Nephron (organoid): ENCODE measurements around the gene RNU5B-1.

Experiments used
- H3K27ac Mint-ChIP-seq, 3 experiments: 2 replicates each; pipeline ENCODE4 v1.8.0; 2020; ENCODE audit warnings: mixed read lengths in 3 of 3, mild to moderate bottlenecking in 2 of 3, moderate library complexity in 1 of 3
- H3K27me3 Mint-ChIP-seq: 2 replicates; pipeline ENCODE4 v1.8.0; 2021; ENCODE audit warnings: low read depth, mild to moderate bottlenecking, moderate library complexity, mixed read lengths
- H3K36me3 Mint-ChIP-seq: 2 replicates; pipeline ENCODE4 v1.8.0; 2020; ENCODE audit warnings: low read depth, mixed read lengths
- H3K4me1 Mint-ChIP-seq: 2 replicates; pipeline ENCODE4 v1.8.0; 2020; ENCODE audit warnings: mixed read lengths
- H3K4me3 Mint-ChIP-seq, 3 experiments: 2 replicates each; pipeline ENCODE4 v1.8.0; 2020; ENCODE audit warnings: mild to moderate bottlenecking in 3 of 3, mixed read lengths in 3 of 3, moderate library complexity in 2 of 3
- H3K9me3 Mint-ChIP-seq: 2 replicates; pipeline ENCODE4 v1.8.0; 2020; ENCODE audit warnings: mixed read lengths
- TF ChIP-seq, protein P1 (sequence below), 3 experiments: fragments of 200-600 bp; sonication (generic); IDR thresholded peaks; one replicate each; pipeline ENCODE4 v1.5.0; 2021; ENCODE audit warnings: antibody characterized with exemption in 3 of 3; ENCODE audit not compliant: unreplicated experiment in 3 of 3

The RNU5B-1 gene

DNA sequence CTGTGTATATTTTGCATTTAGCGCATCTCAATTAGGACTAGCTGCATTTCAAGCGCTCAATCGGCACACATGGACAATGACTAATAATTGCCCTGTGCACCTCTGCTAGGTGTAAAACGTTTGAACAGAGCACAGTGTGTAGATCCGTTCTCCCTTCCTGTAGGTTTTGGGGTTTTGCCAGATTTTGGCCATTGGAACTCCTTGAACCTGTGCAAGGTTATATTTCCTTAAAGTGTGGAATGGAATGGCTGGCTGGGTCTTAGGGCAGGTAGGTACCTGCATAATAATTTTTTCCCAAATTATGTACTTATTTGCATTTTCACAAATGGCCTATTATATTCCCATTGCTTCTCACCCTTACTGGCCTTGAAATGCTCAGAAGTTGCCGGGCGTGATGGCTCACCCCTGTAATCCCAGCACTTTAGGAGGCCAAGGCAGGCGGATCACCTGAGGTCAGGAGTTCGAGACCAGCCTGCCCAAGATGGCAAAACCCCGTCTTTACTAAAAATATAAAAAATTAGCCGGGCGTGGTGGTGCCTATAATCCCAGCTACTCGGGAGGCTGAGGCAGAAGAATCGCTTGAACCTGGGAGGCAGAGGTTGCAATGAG, 777 bp downstream of the RNU5B-1 start:
- no peaks in the 10 kb centered on the region for H3K27me3 Mint-ChIP-seq
- H3K36me3 Mint-ChIP-seq: no peaks in the 10 kb centered on the region
- TF ChIP-seq, protein P1, sequence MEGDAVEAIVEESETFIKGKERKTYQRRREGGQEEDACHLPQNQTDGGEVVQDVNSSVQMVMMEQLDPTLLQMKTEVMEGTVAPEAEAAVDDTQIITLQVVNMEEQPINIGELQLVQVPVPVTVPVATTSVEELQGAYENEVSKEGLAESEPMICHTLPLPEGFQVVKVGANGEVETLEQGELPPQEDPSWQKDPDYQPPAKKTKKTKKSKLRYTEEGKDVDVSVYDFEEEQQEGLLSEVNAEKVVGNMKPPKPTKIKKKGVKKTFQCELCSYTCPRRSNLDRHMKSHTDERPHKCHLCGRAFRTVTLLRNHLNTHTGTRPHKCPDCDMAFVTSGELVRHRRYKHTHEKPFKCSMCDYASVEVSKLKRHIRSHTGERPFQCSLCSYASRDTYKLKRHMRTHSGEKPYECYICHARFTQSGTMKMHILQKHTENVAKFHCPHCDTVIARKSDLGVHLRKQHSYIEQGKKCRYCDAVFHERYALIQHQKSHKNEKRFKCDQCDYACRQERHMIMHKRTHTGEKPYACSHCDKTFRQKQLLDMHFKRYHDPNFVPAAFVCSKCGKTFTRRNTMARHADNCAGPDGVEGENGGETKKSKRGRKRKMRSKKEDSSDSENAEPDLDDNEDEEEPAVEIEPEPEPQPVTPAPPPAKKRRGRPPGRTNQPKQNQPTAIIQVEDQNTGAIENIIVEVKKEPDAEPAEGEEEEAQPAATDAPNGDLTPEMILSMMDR (IDR thresholded peaks at IDR 0.05; ENCODE audit: unreplicated experiment in 3 of 3): no peak
- H3K4me3 Mint-ChIP-seq: peak overlapping the region; percentile 87 to 94 (median 90)
- H3K9me3 Mint-ChIP-seq: no peaks in the 10 kb centered on the region
- peak overlapping the region; percentile 100 for H3K27ac Mint-ChIP-seq
- peaks cover 43% of the 10 kb centered on the region for H3K4me1 Mint-ChIP-seq

DNA sequence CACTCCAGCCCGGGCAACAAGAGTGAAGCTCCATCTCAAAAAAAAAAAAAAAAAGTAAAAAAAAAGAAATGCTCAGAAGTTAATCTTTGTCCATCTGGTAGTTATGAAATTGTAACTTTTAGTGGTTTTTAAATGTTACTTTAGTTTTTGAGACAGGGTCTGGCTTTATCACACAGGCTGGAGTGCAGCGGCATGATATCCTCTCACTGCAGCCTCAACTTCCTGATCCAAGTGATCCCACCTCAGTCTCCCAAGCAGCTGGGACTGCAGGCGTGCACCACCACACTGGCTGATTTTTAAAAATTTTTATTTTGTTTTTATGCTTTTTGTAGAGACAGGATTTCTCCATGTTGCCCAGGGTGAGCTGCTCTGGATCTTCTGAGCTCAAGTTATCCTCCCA, 1.3 kb downstream of the RNU5B-1 start:
- no peak overlapping the region for H3K4me3 Mint-ChIP-seq
- TF ChIP-seq, protein P1 (IDR thresholded peaks at IDR 0.05; ENCODE audit: unreplicated experiment in 3 of 3): no peak
- H3K27ac Mint-ChIP-seq: peak overlapping the region in 2 of 3 experiments; percentile 26 to 84
- no peaks in the 10 kb centered on the region for H3K36me3 Mint-ChIP-seq
- H3K27me3 Mint-ChIP-seq: no peaks in the 10 kb centered on the region
- H3K4me1 Mint-ChIP-seq: peaks cover 40% of the 10 kb centered on the region
- no peaks in the 10 kb centered on the region for H3K9me3 Mint-ChIP-seq

- no peaks in the 10 kb centered on the region for H3K27me3 Mint-ChIP-seq
- TF ChIP-seq, protein P1 (IDR thresholded peaks at IDR 0.05; ENCODE audit: unreplicated experiment in 3 of 3): no peak
- H3K9me3 Mint-ChIP-seq: no peaks in the 10 kb centered on the region
- H3K36me3 Mint-ChIP-seq: no peaks in the 10 kb centered on the region
- peaks cover 40% of the 10 kb centered on the region for H3K4me1 Mint-ChIP-seq
- peak overlapping the region; percentile 26 to 84 (median 79) for H3K27ac Mint-ChIP-seq
- no peak overlapping the region for H3K4me3 Mint-ChIP-seq
Measured at GRCh38 chr15:65306551-65306950, 2.1 kb downstream of the RNU5B-1 start.

GRCh38 chr15:65307978-65308377, 3.5 kb downstream of the RNU5B-1 start:
- Mint-ChIP-seq H3K4me3 (no peak overlapping the region), H3K4me1 (peaks cover 46% of the 10 kb centered on the region)

DNA sequence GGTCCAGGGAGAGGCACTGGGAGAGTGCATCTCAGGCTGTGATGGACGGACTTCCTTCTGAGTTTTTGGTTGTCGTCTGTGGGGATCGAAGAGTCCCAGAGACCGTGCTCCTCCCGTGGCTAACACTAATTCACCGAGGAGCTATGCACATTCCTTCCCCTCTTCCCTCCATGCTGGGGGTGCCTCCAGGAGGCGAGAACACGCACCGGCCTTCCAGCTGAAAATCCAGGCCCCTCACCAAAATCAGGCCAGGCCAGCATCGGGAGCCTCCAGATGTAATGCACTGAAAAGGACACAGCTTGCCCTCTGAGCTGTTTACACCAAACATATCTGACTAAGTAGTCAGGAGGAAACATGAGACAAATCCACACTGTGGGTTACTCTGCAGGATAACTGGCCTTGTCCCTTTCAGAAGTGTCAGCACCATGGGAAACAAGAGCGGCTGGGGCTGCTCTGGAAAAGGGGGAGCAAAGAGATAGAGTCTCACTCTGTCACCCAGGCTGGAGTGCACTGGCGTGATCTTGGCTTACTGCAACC, 5.5 kb downstream of the RNU5B-1 start:
- H3K36me3 Mint-ChIP-seq: no peaks in the 10 kb centered on the region
- peaks cover 9% of the 10 kb centered on the region for H3K27me3 Mint-ChIP-seq
- TF ChIP-seq, protein P1 (IDR thresholded peaks at IDR 0.05; ENCODE audit: unreplicated experiment in 3 of 3): no peak
- peaks cover 35% of the 10 kb centered on the region for H3K4me1 Mint-ChIP-seq
- H3K27ac Mint-ChIP-seq: peak overlapping the region; percentile 42 to 95 (median 64)
- H3K9me3 Mint-ChIP-seq: no peaks in the 10 kb centered on the region
- H3K4me3 Mint-ChIP-seq: no peak overlapping the region

More at GRCh38 chr15:65307978-65308377, 3.5 kb downstream of the RNU5B-1 start:
- peaks cover 6% of the 10 kb centered on the region for H3K27me3 Mint-ChIP-seq
- TF ChIP-seq, protein P1 (IDR thresholded peaks at IDR 0.05; ENCODE audit: unreplicated experiment in 3 of 3): no peak
- H3K27ac Mint-ChIP-seq: no peak overlapping the region
- H3K9me3 Mint-ChIP-seq: no peaks in the 10 kb centered on the region
- no peaks in the 10 kb centered on the region for H3K36me3 Mint-ChIP-seq
